ENCODE data around the gene SPG7.
A peak's percentile ranks its signal among the peaks of the same experiment; 100 is the strongest.
"Not testable (repeated sequence)": the region's sequence is repeated elsewhere in the genome, so short reads cannot be mapped to it uniquely, and the experiment has no call there.

SPG7 gene

GRCh38 chr16:89507834-89508590 lies at the start of gene SPG7:
SPG7 (plus strand) TSS chr16:89508403; CDS start chr16:89508418, 15 bp downstream.
- DNase-seq = peak; percentile 86

GRCh38 chr16:89458551-89458950 lies 49.7 kb upstream of the SPG7 start:
- no peak for DNase-seq

- DNase-seq = no peak
These were observed 49.2 kb upstream of the SPG7 start for GRCh38 chr16:89458967-89459366.

GRCh38 chr16:89460556-89460955 lies 47.6 kb upstream of the SPG7 start:
- no peak for DNase-seq

- DNase-seq = peak; percentile 67
These were observed 46.3 kb upstream of the SPG7 start for GRCh38 chr16:89461890-89462289.

- DNase-seq = not testable (repeated sequence)
These were observed 45.6 kb upstream of the SPG7 start for GRCh38 chr16:89462639-89463038.

GRCh38 chr16:89463312-89463711 lies 44.9 kb upstream of the SPG7 start:
- DNase-seq = not testable (repeated sequence)

- DNase-seq = no peak
These were observed 41.3 kb upstream of the SPG7 start for GRCh38 chr16:89466920-89467319.

GRCh38 chr16:89467382-89467781 lies 40.8 kb upstream of the SPG7 start:
- no peak for DNase-seq

- peak; percentile 12 for DNase-seq
These were observed 35.5 kb upstream of the SPG7 start for GRCh38 chr16:89472711-89473075.

- no peak for DNase-seq
These were observed 35.0 kb upstream of the SPG7 start for GRCh38 chr16:89473136-89473712.

GRCh38 chr16:89473791-89474414 lies 34.3 kb upstream of the SPG7 start:
- DNase-seq = no peak

- no peak for DNase-seq
These were observed 33.1 kb upstream of the SPG7 start for GRCh38 chr16:89475144-89475543.

GRCh38 chr16:89476379-89476778 lies 31.8 kb upstream of the SPG7 start:
- DNase-seq = no peak

GRCh38 chr16:89476811-89477261 lies 31.4 kb upstream of the SPG7 start:
- DNase-seq = peak; percentile 6

GRCh38 chr16:89478576-89479221 lies 29.5 kb upstream of the SPG7 start:
- no peak for DNase-seq

- DNase-seq = peak; percentile 6
These were observed 26.7 kb upstream of the SPG7 start for GRCh38 chr16:89481356-89481955.

- DNase-seq = no peak
These were observed 25.9 kb upstream of the SPG7 start for GRCh38 chr16:89482150-89482816.

GRCh38 chr16:89482817-89483205 lies 25.4 kb upstream of the SPG7 start:
- no peak for DNase-seq

GRCh38 chr16:89484041-89484501 lies 24.1 kb upstream of the SPG7 start:
- no peak for DNase-seq

- DNase-seq = no peak
These were observed 23.1 kb upstream of the SPG7 start for GRCh38 chr16:89484923-89485679.

All from NCI-H69 (cell line).